Measurements from ENCODE around the gene SYPL1. TPM values are rescaled to one million over a fixed set of nuclear protein-coding genes. Genes with fewer than 3 reads are reported as not detected.

The SYPL1 gene
- total RNA-seq, 1 experiment from 2014 or later = 78.0 TPM

DNA sequence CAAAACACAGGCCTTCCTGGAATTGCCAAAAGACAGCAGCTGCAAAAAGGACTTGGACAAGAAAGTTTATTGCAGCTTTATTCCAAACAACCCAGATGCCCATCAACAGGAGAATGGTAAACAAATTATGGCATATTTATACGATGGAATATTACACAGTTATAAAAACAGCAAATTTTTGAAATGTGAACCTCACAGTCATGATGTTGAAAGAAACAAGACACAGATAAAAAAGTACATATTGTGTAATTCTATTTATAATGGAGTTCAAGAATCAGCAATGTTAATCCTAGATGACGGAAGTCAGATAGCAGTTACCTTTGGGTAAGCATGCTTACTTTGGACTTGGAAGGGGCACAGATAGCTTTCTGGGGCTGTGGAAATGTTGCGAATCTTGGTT lies 44.4 kb downstream of the SYPL1 start:
- ChIA-PET CTCF (no interaction called here), RAD21 (ENCODE audit: low non-redundant PET in 1 of 2, low total read pairs in 2 of 2, uncharacterized antibody in 2 of 2, unreplicated experiment in 2 of 2) (no interaction called here), POLR2A (no interaction called here)
- H2AFZ ChIP-seq (ENCODE audit: low read depth, low read length, poor library complexity, severe bottlenecking) = no peak overlapping the region
- H3K9ac ChIP-seq (ENCODE audit: low read length) = no peak overlapping the region
- peaks cover 15 to 31% of the 10 kb centered on the region in 2 experiments for H3K4me1 ChIP-seq (ENCODE audit: control insufficient read depth in 1 of 2, insufficient read depth in 2 of 2, low read length in 2 of 2)
- ATAC-seq (no peak), DNase-seq (ENCODE audit: low read depth, low spot score) (no peak)
- intact Hi-C loops (cut with micrococcal nuclease) = no loop called here
- TF ChIP-seq SP1 (IDR thresholded peaks at IDR 0.05; ENCODE audit: low read depth) (no peak), EGR1 (IDR thresholded peaks at IDR 0.05; ENCODE audit: low read depth) (no peak), RAD21 (IDR thresholded peaks at IDR 0.05; ENCODE audit: low read depth) (no peak), ZFX (IDR thresholded peaks at IDR 0.05) (no peak), ZBTB33 (IDR thresholded peaks at IDR 0.05; ENCODE audit: extremely low read depth, insufficient replicate concordance, low read length) (no peak), CBX3 (IDR thresholded peaks at IDR 0.05; ENCODE audit: low read depth) (no peak), EZH2 (IDR thresholded peaks at IDR 0.05) (no peak), YY1 (IDR thresholded peaks at IDR 0.05; ENCODE audit: extremely low read depth, insufficient replicate concordance, low read depth, low read length) (no peak), SRF (IDR thresholded peaks at IDR 0.05; ENCODE audit: low read depth) (no peak), TCF7L2 (IDR thresholded peaks at IDR 0.05; ENCODE audit: borderline replicate concordance, extremely low read depth, insufficient read depth, insufficient read length) (no peak)
- TF ChIP-seq, protein P1, sequence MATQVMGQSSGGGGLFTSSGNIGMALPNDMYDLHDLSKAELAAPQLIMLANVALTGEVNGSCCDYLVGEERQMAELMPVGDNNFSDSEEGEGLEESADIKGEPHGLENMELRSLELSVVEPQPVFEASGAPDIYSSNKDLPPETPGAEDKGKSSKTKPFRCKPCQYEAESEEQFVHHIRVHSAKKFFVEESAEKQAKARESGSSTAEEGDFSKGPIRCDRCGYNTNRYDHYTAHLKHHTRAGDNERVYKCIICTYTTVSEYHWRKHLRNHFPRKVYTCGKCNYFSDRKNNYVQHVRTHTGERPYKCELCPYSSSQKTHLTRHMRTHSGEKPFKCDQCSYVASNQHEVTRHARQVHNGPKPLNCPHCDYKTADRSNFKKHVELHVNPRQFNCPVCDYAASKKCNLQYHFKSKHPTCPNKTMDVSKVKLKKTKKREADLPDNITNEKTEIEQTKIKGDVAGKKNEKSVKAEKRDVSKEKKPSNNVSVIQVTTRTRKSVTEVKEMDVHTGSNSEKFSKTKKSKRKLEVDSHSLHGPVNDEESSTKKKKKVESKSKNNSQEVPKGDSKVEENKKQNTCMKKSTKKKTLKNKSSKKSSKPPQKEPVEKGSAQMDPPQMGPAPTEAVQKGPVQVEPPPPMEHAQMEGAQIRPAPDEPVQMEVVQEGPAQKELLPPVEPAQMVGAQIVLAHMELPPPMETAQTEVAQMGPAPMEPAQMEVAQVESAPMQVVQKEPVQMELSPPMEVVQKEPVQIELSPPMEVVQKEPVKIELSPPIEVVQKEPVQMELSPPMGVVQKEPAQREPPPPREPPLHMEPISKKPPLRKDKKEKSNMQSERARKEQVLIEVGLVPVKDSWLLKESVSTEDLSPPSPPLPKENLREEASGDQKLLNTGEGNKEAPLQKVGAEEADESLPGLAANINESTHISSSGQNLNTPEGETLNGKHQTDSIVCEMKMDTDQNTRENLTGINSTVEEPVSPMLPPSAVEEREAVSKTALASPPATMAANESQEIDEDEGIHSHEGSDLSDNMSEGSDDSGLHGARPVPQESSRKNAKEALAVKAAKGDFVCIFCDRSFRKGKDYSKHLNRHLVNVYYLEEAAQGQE (IDR thresholded peaks at IDR 0.05; ENCODE audit: low read depth) = no peak
- H4K20me1 ChIP-seq (ENCODE audit: insufficient read depth) = no peaks in the 10 kb centered on the region
- no peaks in the 10 kb centered on the region for H3K9me3 ChIP-seq (ENCODE audit: control insufficient read depth in 1 of 2, insufficient read depth in 1 of 2, low read depth in 1 of 2, low read length in 2 of 2)
- H3K4me3 ChIP-seq (replicated peaks in 1 of 2; ENCODE audit: low read depth in 1 of 2, low read length in 2 of 2) = no peak overlapping the region
- H3K4me2 ChIP-seq (ENCODE audit: low read length) = no peak overlapping the region
- no peaks in the 10 kb centered on the region for H3K36me3 ChIP-seq (ENCODE audit: control insufficient read depth in 1 of 2, insufficient read depth in 2 of 2, low read length in 2 of 2)
- H3K9me2 ChIP-seq (ENCODE audit: insufficient read depth) = no peaks in the 10 kb centered on the region
- H3K79me2 ChIP-seq (ENCODE audit: insufficient read depth, low read length) = no peaks in the 10 kb centered on the region
- H3K27me3 ChIP-seq (ENCODE audit: insufficient read depth, low read length) = no peaks in the 10 kb centered on the region
- BruUV-seq (replicated peaks) = no TSS peak
- H3K27ac ChIP-seq (ENCODE audit: low read depth, low read length) = no peak overlapping the region

Measured in HCT116 (cell line).